ENCODE measurements around the gene OR5AK2.
"Not testable (repeated sequence)": the region's sequence is repeated elsewhere in the genome, so short reads cannot be mapped to it uniquely, and the experiment has no call there.

Gene OR5AK2, protein sequence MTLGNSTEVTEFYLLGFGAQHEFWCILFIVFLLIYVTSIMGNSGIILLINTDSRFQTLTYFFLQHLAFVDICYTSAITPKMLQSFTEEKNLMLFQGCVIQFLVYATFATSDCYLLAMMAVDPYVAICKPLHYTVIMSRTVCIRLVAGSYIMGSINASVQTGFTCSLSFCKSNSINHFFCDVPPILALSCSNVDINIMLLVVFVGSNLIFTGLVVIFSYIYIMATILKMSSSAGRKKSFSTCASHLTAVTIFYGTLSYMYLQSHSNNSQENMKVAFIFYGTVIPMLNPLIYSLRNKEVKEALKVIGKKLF

DNA sequence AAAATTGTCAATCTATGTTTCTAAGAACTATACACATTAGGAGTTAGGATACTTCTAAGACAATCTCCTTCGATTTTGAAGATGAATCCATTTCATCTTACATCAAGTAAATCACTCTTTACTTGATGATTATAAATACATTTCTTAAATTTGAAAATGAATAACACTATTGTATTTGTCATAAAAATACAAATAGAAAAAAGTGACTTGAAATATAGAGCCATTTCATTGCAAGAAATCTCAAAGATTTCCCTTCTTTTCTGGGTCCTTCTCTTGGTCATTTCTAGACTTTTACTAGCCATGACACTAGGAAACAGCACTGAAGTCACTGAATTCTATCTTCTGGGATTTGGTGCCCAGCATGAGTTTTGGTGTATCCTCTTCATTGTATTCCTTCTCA, at the start of gene OR5AK2:
TSS of gene OR5AK2 (plus strand) at position 301 of the 400 bp plus-strand sequence. CDS start at position 301, 0 bp downstream.
- no peak for DNase-seq

- DNase-seq: not testable (repeated sequence)
These were observed 43.2 kb upstream of the OR5AK2 start for GRCh38 chr11:56945526-56945925.

GRCh38 chr11:56948991-56949515, 39.7 kb upstream of the OR5AK2 start:
- no peak for DNase-seq

GRCh38 chr11:56950510-56950909, 38.2 kb upstream of the OR5AK2 start:
- DNase-seq: no peak

DNA sequence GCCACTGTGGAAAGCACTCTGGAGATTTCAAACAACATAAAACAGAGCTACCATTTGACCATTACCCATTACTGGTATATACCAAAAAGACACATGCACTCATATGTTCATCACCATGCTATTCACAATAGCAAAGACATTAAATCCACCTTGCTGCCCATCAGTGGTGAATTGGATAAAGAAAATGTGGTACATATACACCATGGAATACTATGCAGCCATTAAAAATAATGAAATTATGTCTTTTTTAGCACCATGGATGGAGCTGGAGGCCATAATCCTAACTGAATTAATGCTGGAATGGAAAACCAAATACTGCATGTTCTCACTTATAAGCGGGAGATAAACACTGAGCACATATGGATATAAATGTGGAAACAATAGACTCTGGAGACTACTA, 34.8 kb upstream of the OR5AK2 start:
- DNase-seq: not testable (repeated sequence)

DNA sequence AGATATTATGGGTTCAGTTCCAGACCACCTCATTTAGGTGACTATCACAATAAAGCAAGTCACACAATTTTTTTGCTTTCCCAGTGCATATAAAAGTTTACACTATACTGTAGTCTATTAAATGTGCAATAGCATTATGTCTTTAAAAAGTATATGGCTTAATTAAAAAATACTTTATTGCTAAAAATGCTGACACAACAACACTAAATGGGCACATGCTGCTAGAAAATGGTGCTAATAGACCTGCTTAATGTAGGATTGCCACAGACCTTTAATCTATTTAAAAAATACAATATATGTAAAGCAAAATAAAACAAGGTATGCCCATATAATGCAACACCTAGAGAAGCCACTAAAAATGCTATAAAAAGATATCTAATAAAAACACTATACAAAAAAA, 27.1 kb upstream of the OR5AK2 start:
- no peak for DNase-seq

GRCh38 chr11:56967726-56968125, 21.0 kb upstream of the OR5AK2 start:
- no peak for DNase-seq

- DNase-seq: no peak
These were observed 20.2 kb upstream of the OR5AK2 start for GRCh38 chr11:56968524-56968923.

DNA sequence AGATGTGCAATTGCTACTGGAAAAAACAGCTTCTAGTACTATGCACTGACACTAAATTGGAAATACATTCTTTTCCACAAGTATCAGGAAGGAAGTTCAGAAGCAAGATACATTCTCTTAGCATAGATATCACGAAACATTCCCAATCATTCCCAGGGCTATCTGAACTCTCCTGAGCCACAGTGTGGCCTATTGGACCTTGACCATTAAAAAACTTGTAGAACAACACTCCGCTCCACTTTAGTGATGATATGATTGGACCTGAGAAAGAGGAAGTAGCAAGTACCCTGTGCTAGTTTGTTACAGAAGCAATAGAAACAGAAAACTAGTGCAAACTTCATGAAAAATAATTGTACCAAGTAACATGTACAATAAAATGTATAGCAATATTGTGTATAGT, 11.4 kb upstream of the OR5AK2 start:
- no peak for DNase-seq

GRCh38 chr11:56990702-56991101, 2.0 kb downstream of the OR5AK2 start:
- no peak for DNase-seq

DNA sequence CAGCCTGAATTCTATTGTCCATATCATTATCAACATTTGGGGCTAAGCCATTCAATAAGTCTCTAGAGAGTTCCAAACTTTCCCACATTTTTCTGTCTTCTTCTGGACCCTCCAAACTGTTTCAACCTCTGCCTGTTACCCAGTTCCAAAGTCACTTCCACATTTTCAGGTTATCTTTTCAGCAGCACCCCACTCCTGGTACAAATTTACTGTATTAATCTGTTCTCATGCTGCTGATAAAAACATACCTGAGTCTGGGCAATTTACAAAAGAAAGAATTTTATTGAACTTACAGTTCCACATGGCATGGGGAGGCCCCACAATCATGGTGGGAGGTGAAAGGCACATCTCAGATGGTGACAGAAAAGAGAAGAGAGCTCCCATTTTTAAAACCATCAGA, 5.8 kb downstream of the OR5AK2 start:
- no peak for DNase-seq

DNA sequence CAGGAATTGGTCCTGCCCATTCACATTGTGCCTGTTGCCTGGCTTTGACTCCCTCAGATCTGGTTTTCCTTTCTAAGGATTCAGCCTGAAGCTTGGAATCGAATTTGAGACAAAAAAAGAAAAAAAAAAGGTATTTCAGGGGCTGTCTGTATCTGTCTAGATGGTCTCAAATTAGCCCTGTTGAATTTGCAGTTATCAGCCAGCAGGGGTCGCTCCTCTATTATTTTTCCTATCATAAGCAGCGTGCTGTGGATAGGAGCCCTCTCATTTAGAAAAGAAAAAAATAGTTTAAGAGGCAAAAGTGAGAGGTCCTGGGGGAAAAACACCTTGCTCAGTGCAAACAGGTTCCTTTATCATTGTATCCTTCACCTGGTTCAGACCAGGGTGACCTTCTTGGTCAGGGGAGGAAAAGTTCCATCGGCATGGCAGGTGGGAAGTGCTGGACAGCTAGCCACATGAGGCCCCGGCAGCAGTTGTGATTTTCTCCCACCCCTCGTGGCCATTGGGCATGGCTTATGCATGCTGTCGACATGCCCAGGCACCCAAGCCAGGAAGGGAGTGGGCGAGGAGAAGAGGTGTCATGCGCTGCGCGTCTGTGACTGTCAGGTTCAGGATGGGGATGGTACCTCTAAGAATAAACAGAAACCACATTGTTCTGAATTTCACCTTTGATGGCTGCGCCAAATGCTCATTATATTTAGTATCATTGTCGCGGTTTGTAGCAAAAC, 13.1 kb downstream of the OR5AK2 start:
- DNase-seq: no peak

DNA sequence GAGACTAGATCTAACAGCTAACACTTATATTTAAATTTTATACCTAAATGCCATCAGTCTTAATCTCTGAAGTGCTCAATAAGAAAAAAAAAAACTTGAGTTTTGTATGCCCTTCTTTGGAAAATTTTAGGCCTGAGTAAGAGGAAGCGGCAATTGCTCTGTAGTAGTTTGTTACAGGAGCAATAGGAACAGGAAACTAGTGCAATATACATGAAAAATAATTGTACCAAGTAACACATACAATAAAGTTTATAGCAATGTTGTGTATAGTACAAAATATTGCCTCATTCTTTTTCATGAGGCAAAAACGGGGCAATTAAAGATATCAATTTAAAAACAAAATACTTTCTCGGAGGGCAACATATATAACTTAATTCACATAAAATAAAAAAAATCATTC, 19.7 kb downstream of the OR5AK2 start:
- no peak for DNase-seq

- no peak for DNase-seq
These were observed 27.0 kb downstream of the OR5AK2 start for GRCh38 chr11:57015679-57016078.

DNA sequence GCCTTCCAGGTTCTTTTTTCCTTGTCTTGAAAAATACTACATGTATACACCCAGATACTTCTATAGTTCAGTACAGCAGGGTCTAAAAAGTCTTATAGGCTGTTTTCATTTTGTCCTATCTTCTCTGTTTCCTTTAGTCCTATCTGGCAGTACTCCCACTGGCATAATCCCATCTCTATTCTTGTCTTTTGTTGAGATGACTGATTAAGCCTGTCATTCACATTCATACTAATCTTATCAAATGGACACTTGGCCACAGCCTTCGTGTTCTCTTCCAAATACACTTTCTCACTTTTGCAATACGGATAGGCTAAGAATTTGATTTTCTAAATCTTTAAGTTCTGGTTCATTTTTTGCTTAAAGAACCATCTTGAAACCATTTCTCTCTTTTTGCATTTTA, 42.8 kb downstream of the OR5AK2 start:
- DNase-seq: no peak

All from femur (tissue), 1 donor.